LoVo (cell line): ENCODE results near the gene ADAM33.

Source experiments
- DNase-seq: peaks from one replicate; pipeline ENCODE4 v3.0.0-alpha.2; 2016; ENCODE audit warnings: low spot score

Gene ADAM33

DNA sequence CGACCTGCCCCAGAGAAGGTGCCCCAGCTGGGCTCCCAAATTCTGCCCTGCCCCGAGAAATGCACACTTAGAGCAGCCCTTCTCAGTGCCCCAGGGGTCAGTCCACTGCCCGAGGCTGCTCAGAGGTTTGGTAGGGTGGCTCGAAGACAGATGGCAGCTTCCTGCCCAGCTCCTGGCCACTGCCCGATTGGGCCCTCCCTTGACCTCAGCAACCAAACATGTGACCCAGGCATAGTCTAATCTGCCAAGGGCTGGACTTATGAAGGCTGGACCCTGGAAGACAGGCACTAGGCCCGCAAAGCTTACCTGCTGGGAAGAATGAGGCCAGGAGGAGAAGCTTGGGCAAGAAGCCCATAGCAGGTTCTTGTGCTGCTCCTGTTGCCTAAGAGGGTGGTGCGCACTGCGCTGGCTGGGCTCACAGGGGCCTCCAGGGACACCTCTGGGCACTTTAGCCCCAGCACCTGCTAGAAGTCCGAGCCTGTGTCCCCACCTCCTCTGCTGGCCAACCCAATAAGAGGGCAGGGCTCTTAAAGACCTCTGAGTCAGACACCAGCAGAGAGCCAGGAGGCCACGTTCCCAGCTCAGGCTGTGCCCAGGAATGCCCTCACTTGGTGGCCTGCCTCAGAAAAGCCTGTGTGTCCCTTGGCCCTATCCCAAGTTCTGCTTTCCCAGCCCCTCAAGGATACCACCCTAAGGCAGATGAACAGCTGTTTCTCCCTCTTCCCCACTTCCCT, 25.1 kb upstream of the ADAM33 start:
- peak; percentile 32 for DNase-seq

DNA sequence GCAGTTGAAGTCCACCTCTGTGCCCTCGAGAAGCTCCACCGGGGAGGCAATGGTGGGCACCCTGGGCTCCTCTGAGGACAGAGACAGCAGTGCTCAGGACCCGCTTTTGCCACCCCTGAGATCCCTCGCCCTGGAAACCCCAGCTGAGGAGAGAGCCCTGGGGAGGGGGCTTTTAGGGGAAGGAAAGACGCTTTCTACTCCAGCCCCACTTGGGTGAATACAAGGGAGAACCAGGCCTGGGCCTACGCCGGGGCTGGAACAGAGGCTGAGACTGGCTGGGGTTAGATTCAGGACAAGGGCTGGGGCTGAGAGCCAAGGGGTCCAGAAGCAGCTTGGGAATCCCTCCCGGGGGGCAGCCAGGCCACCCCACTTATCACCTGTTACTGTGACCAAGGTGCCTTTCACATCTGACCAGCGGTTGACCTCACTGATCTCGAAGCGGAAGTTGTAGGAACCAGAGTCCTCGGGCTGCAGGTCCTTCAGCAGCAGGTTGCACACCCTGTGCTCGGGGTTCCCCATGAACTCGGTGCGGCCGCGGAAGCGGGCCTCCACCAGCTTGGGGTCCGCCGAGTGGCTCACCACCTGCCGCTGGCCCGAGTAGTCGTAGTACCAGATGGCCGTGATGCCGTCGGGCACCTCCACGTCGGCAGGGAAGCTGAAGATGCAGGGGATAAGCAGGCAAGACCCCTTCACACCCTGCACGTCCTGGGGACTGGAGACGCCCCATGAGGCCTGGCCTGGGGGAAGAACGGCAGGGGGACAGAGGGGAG, 24.3 kb upstream of the ADAM33 start:
- DNase-seq, result no peak

DNA sequence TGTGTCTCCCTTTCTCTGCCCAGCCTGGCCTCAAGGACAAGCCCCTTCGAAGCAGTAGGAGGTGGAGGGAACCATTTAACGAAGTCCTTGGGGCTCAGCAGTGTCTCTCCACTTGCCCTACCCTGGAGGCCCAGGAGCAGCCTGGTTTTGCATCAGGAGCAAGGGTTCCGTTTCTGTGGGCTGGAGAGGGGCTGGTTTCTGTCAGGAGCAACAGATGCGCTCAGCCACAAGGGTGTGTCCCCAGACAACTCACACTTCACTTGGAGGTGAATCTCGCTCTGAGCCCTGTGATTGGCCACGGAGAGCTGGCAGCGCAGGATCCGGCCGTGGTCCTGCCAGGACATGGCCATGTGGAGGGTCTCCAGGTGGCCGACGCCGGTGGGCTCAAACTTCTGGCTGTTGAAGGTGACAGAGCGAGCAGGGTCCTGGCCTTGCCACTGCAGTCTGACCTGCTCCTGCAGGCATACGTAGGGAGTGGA, 23.7 kb upstream of the ADAM33 start:
- no peak for DNase-seq

DNA sequence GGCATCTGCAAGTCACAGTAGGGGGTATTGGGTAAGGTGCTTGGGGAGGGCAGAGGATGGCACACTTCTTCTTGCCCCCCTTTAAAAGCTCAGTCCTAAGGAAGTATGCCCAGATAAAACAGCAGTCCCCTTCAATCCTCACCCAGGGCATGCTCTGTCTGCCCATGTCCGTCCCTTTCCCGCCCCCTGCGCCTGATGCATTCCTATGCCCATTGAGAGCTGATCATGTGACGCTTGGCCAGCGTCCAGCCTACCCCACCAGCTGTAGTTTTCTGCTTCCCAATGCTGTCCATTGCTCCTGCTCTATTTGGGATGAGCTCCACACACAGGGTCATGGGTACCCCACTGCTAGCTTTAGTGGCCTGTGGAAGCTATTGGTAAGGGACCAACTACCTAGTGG, 22.3 kb upstream of the ADAM33 start:
- no peak for DNase-seq

DNA sequence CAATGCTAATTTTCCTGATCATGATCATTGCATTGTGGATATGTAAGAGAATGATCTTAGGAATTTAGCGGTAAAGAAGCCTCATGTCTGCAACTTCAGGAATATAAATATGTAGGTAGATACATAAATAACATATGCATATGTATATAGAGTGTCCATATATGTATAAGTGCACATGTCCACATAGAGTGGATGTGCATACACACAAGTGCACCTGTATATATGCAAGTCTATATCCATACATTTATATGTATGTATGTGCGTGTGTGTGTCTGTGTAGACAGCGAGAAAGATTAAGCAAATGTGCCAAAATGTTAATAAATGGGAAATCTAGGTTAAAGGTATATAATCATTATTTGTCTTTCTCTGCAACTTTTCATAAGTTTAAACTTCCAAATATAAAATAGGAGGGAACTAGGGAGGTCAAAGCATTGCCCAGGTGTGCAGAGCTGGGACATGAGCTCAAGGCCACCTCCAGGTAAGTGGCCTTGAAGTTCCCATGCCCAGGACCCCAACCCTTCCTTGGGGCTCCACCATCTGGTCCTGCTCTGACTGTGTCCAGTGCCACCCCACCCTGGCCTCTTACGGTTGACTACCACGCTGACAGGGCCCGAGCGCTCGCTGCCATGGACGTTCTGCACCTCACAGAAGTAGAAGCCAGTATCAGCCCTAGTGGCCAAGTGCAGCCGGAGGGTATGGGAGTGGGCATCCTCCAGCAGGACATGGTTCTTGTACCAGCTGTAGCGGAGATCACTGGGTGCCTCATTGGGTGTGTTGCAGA, 21.0 kb upstream of the ADAM33 start:
- DNase-seq, result no peak

DNA sequence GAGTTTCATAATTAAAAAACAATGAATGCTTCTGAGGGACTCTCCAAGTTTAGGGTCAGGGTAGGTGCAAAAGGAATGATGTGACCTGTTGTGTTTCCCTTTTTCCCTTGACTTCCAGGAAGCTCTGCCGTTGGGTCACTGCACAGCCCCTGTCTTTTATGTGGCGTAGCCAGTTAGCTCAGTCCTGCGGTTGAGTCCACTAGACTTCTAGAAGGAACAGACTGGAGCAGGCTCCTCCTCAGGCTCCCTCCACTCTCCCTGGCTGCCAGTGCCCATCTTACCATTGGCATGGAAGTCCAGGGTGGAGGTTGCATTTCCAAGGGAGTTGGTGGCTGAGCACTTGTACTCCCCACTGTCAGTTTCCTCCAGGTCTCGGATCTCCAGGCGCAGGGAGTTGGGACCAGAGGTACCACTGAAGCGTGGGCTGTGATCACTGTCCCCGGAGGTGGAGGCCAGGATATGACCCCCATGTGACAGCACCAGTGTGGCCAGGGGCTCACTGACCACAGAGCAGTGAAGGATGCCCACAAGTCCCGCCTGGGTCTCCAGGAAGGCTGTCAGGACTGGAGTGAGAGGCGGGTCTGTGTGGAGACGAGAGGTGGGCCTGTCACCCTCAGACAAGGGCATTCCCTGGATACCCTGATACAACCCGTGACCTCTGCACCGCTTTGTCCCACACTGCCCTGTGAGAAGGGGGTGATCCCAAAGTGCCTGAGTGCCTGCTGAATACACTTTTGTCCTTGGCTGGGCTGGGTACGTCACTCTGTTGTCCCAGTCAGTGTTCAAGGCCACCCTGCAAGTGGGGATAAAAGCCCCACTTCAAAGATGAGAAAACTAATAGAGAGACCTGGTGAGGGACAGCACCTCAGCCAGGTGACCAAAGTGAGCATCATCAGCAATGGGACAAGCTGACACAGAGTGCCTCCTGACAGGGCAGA, 19.5 kb upstream of the ADAM33 start:
- DNase-seq, result no peak

DNA sequence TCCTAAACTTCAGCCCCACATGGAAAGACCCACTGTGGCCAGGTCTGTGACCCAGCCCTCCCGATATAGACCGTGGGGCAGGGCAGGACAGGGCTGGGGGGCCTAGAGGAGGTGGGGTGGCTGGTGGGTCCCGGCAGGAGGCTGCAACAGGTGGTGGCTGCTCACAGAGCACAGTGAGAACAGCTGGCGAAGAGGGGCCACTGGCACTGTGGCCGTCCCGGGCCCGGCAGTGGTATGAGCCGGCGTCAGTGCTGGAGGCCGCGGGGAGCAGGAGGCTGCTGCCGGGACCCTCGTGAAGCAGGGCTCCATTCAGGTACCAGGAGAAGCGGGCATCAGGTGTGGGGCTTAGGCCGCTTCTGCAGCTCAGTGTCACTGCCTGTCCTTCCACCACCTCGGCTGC, 17.2 kb upstream of the ADAM33 start:
- DNase-seq, result no peak

DNA sequence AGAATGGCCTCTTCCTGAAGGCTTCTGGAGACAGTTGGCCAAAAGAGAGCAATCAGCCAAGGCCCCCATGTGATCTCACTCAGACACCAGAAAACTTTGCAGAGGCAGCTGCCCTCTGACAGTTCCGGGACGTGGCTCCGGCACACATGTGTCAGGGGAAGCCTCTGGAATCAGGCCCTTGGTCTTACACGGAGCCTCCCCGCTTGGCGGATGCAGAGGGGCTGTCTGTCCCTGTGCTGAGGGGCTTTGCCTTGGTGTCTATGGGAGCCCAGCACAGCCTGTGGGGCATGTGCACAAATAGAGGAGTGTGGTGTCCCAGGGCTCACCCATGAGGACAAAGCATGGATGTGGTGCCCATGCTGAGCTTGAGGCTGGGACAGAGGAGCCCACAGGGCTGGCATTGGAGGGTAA, 16.8 kb upstream of the ADAM33 start:
- DNase-seq, result no peak

DNA sequence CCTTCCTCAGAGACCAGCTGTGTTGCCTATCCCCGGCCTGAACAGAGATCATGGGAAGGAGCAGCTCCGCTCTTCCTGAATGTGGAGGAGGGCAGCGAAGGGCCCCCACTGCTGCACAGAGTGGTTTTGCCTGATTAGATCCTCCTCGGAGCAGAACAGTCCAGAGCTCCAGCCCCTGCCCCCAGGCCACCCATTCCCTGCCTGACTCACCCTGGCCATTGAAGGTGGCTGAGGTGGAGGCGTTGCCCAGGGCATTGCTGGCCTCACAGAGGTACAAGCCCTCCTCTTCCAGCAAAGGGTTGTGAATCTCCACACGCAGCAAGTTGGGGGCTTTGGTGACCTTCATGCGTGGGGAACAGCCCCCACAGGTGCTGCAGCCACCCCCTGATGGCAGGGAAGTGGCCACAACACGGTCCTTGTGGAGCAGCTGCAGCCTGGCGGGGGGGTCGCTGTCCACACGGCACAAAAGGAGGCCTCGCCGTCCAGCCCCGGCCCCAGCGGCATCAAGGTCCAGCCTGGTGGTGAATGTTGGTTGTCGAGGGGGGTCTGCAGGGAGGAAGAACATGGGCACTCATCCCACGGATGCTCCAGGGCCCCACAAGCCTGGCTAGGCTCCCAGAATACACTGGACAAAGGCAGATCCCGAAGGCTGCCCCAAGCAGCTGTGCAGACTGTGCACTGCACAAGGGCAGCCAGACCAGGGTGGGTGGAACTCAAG, 15.9 kb upstream of the ADAM33 start:
- no peak for DNase-seq

DNA sequence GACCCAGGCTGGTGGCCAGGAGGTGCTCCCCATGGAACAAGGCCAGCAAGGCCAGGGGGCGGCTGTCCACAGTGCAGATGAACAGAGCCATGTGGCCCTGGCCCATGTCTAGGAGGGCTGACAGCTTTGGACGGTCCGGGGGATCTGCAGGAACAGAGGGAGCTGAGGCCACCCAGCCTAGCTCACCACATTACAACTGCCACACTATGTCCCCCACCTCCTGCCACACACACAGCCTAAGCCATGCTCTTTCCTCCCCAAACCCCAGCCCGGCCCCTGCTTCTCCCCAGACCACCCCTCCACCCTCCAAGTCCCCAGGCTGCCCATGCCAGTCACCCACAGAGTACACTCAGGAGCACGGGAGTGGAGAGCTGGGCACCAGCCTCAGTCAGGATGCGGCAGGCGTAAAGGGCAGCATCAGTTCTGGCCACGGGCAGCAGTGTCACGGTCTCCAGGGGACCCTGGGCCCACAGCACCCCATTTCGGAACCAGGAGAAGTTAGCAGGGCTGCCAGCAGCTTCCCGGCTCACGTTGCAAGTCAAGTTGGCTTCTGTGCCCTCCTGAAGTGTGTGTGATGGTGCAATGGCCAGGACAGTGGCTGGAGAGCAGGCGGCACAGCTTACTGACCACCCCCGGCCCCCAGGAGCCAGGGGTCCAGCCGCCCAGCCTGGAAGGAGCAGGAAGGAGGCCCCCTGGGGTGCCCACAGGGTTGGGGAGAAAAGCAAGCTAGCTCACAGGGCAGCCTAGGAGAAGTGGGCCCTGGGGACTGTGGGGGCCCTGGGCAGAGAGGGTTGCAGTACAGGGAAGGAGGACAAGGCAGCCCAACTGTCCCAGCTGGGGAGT, 15.2 kb upstream of the ADAM33 start:
- no peak for DNase-seq

DNA sequence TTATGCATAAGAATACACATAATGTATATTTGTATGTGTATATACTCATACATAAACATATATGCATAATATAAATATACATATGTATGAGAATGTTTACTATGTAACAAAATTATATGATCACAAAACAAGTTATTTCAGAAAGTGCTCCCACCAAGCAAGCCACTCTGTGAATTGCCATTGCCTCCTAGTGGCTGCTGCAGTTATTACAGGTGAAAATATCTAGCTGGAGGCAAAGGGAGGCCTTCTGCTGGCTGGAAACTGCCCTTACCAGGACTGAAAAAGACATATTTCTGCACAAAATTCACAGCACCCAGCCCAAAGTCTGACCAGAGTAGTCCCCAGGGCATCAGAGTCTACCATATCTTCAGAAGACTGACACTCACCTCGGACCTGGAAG, 14.4 kb upstream of the ADAM33 start:
- DNase-seq, result no peak

DNA sequence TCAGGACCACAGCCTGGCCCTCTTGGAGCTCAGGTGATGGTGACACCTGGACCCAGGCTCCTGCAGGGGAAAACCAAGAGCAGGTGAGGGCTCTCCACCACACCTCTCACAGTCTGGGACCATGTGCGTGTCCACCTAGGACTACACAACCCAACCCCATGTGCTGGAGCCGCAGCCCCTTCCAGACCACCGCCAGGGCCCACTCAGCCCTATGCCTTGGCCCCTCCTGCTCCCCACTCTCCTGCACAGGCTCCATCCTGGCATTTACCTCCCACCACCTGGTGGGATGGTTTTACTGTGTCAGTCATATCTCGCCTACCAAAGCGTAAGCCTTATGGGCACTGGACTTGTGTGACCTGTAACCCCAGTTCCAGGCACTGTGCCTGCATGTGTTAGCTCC, 13.1 kb upstream of the ADAM33 start:
- no peak for DNase-seq

DNA sequence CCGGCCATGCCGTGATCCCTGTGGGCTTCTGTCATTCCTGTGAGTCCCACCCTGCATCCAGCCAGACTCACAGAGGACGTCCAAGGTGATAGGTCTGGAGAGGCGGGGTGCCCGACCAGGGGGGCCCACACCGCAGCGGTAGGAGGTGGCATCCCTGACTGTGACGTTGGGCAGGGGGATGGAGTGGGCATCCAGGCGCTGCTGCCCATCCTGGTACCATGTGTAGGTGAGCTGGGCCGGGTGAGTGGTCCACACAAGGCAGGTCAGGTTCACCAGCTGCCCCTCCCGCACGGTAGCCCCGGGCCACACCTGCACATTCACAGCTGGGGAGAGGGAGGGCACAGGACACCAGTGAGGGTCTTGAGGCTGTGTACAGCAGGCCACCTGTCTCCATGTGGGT, 11.6 kb upstream of the ADAM33 start:
- DNase-seq, result no peak

DNA sequence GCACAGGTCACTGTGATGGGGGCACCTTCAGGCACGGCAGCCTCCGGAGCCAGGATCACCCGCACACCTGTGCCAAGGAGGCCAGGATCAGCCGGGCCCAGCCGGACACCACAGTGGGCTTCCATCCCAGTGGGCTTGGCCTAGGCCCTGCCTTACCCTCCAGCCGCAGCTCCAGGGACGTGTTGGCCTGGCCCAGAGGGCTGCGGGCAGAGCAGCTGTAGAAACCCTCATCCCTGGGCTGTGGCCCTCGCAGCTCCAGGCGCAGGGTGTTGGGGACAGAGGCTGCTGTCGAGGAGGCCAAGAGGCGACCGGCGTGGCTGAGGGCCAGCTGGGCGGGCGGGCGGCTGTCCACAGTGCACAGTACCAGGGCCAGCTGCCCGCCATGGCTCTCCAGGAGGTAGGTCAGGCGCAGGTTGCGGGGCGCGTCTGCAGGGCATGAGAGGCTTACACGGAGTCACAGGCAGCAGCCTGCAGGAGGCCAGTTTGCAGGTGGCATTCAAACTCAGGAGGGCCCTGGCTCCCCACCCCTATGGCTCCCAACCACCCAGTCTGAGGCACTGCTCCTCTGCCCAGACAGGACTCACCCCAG, 11.0 kb upstream of the ADAM33 start:
- DNase-seq, result no peak

DNA sequence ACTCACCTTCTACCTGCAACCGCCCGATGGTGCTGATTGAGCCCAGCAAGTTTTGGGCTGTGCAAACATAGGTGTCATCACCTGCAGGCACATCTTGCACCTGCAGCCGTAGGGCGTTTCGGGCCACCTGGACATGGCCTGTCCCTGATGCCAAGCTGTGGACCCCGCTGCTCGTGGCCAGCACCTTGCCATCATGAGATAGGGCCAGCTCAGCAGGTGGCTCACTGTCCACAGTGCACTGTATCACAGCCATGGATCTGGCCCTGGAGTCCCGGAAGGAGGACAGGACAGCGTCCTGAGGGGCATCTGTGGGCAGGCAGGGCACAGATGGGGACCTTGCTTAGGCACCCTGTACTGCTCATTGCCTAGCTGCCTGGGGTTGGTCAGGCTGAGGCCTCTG, 10.1 kb upstream of the ADAM33 start:
- no peak for DNase-seq

DNA sequence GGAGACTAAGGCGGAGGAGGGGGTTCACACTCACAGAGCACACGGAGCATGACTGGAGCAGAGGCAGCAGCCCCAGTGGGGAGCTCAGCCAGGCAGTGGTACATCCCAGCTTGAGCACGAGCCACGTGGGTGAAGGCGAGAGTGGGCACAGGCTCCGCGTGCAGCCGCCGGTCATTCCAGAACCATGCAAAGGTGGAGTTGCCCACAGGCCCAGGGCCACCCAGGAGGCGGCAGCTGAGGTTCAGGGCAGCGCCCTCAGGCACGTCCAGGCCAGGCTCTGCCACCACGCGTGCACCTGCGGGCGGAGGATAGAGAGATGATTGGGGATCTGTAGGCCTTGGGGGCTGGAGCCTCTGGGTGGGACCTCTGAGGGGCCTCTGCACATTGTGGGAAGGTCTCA, 9.5 kb upstream of the ADAM33 start:
- DNase-seq, result no peak

DNA sequence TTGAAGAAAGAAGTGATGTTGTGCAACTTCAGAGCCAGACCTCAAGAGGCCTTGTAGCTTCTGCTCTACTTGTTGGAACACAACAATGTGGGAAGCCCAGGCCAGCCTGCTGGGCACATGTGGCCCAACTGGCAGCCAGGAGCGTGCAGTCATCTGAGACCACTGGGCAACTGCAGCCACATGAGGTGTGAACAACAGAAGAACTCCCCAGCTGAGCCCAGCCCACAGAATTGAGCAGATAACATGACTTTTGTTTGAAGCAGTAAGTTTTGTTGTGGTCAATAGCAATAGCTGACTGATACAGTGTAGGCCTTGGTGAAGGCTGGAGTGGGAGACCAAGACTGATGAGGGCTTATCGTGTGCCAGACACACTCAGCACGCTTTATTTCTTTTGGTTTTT, 8.6 kb upstream of the ADAM33 start:
- DNase-seq, result no peak

DNA sequence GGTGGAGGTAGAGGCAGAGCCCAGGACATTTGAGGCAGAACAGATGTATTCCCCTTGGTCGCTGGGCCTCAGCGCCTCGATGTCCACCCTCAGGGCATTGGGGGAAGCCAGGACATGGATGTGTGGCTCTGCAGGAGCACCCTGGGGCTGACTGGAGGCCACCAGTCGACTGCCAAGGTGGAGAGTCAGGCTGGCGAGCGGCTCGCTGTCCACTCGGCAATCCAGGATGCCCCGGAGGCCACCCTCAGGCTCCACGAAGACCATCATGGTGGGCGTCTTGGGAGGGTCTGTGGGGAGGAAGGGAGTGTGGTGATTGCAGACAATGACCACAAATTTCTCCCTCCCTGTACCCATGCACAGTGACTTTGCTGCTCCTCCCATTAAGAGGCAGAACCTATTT, 8.2 kb upstream of the ADAM33 start:
- no peak for DNase-seq

DNA sequence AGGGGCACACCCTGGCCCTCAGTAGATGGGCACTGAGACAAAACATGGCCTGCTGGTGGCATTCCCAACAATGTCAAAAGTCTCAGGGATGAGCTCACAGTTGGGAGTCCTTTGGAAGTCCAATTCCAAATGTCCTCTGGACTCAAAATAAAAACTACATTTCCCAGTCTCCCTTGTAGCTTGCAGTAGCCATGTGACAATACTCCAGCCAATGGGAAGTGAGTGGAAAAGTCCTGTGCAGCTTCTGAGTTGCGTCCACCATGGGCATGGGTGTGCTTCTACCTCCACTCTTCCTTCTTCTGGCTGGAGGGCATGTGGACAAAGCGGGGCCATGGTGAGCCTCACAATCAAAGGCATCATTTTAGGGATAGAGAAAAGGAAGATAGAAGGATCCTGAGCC, 5.8 kb upstream of the ADAM33 start:
- DNase-seq, result no peak

DNA sequence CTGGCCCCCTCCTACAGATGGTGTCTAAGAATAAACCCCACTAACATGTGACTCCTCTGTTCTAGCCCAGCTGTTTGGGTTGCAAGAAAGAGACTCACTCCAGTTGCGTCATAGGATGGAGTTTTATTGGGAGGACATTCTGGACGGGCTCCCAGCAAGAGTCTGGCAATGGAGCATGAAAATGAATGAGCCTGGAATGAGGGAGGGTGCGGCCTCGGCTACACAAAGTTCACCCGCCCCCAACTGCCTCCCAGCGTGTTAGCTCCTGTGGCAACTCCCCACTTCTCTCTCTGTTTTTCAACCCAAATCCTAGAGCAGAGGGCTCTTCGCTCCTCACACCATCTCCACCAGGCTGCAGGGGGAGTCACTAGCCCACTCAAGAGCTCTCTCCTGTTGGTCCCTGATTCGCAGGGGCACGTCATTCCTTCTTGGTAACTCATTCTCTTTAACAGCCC, 5.1 kb upstream of the ADAM33 start:
- DNase-seq, result peak; percentile 67
